HCT116 (cell line): ENCODE data around the gene SNPH. TPM values are rescaled to one million over a fixed set of nuclear protein-coding genes. Genes with fewer than 3 reads are reported as not detected.

Experiments
- ATAC-seq: fragments of 200-7000 bp; cut with Tn5 transposase; 2 replicates; pipeline ENCODE4 v1.9.1; 2020; ENCODE audit warnings: mild to moderate bottlenecking, moderate library complexity
- BruUV-seq: library from RNA; stranded (reverse); fragments of 400-500 nt; replicated peaks from 2 replicates; lab custom pipeline; 2021; lab: Mats Ljungman, UMichigan
- CTCF ChIA-PET: fragments of 300-600 bp; sonication (Branson Sonifier 250); formaldehyde crosslinking; loops from one replicate; lab custom pipeline; 2021; ENCODE audit warnings: antibody characterized with exemption; lab: Charles Lee
- POLR2A ChIA-PET: fragments of 300-600, 350-600 bp; sonication (Branson Sonifier 250); formaldehyde crosslinking; loops from one replicate; lab custom pipeline; 2021; ENCODE audit warnings: antibody characterized with exemption; lab: Charles Lee
- RAD21 ChIA-PET, 2 experiments: fragments of 300-600 bp; sonication (Branson Sonifier 250); formaldehyde crosslinking; loops; one replicate each; lab custom pipeline; 2023; ENCODE audit warnings: low total read pairs in 2 of 2; ENCODE audit not compliant: uncharacterized antibody in 2 of 2, unreplicated experiment in 2 of 2, low non-redundant PET in 1 of 2; lab: Charles Lee
- DNase-seq: peaks from one replicate; pipeline ENCODE4 v3.0.0-alpha.2; 2010; ENCODE audit warnings: low read depth, low spot score
- H2AFZ ChIP-seq: fragments of 200-600 bp; shearing (Covaris generic), sonication (generic); 2 replicates; pipeline ENCODE4 v1.6.1; 2017; ENCODE audit warnings: low read depth, mixed run types, mixed read lengths, antibody characterized with exemption, low read length; ENCODE audit not compliant: poor library complexity, severe bottlenecking
- H3K27ac ChIP-seq: 2 replicates; pipeline ENCODE4 v1.5.1; 2012; ENCODE audit warnings: low read depth, low read length
- H3K27me3 ChIP-seq: fragments of 200-600 bp; sonication (generic); 2 replicates; pipeline ENCODE4 v1.6.1; 2016; ENCODE audit warnings: mixed run types, low read length, mixed read lengths; ENCODE audit not compliant: insufficient read depth
- H3K36me3 ChIP-seq, 2 experiments: fragments of 200-500 bp in 1 of 2; fragments of 200-600 bp in 1 of 2; sonication (Bioruptor generic) in 1 of 2; sonication (generic) in 1 of 2; 2 replicates each; pipeline versions ENCODE4 v1.5.1 to v1.6.1; 2014 to 2016; ENCODE audit warnings: low read length in 2 of 2, inconsistent platforms in 1 of 2, mixed read lengths in 1 of 2, mixed run types in 1 of 2; ENCODE audit not compliant: insufficient read depth in 2 of 2, control insufficient read depth in 1 of 2
- H3K4me1 ChIP-seq, 2 experiments: fragments of 200-600 bp in 1 of 2; sonication (generic) in 1 of 2; 2 replicates each; pipeline versions ENCODE4 v1.5.1 to v1.6.1; 2012 to 2017; ENCODE audit warnings: low read length in 2 of 2, inconsistent platforms in 1 of 2, mild to moderate bottlenecking in 1 of 2, mixed read lengths in 1 of 2, mixed run types in 1 of 2, moderate library complexity in 1 of 2; ENCODE audit not compliant: insufficient read depth in 2 of 2, control insufficient read depth in 1 of 2
- H3K4me2 ChIP-seq: fragments of 200-600 bp; sonication (generic); 2 replicates; pipeline ENCODE4 v1.6.1; 2017; ENCODE audit warnings: mixed run types, low read length, mixed read lengths
- H3K4me3 ChIP-seq, 2 experiments: fragments of 200-600 bp in 1 of 2; sonication (generic) in 1 of 2; replicated peaks in 1 of 2; 2 replicates each; pipeline ENCODE4 v1.5.1; 2011 to 2016; ENCODE audit warnings: low read length in 2 of 2, control low read depth in 1 of 2, low read depth in 1 of 2, mild to moderate bottlenecking in 1 of 2, mixed read lengths in 1 of 2, mixed run types in 1 of 2
- H3K79me2 ChIP-seq: fragments of 200-600 bp; sonication (generic); 2 replicates; pipeline ENCODE4 v1.6.1; 2017; ENCODE audit warnings: mild to moderate bottlenecking, mixed run types, low read length, moderate library complexity, mixed read lengths; ENCODE audit not compliant: insufficient read depth
- H3K9ac ChIP-seq: fragments of 200-600 bp; sonication (generic); 2 replicates; pipeline ENCODE4 v1.6.1; 2016; ENCODE audit warnings: low read length, mixed read lengths
- H3K9me2 ChIP-seq: fragments of 200-600 bp; sonication (generic), shearing (Covaris generic); 2 replicates; pipeline ENCODE4 v1.6.1; 2017; ENCODE audit warnings: mixed run types, mild to moderate bottlenecking, moderate library complexity; ENCODE audit not compliant: insufficient read depth
- H3K9me3 ChIP-seq, 2 experiments: fragments of 200-500 bp in 1 of 2; fragments of 200-600 bp in 1 of 2; sonication (Bioruptor generic) in 1 of 2; sonication (generic) in 1 of 2; 2 replicates each; pipeline ENCODE4 v1.6.1; 2014 to 2017; ENCODE audit warnings: low read length in 2 of 2, mixed read lengths in 2 of 2, inconsistent platforms in 1 of 2, low read depth in 1 of 2, mild to moderate bottlenecking in 1 of 2, mixed run types in 1 of 2, moderate library complexity in 1 of 2; ENCODE audit not compliant: control insufficient read depth in 1 of 2, insufficient read depth in 1 of 2
- H4K20me1 ChIP-seq: fragments of 200-600 bp; sonication (generic), shearing (Covaris generic); 2 replicates; pipeline ENCODE4 v1.6.1; 2017; ENCODE audit warnings: mixed run types, mild to moderate bottlenecking, moderate library complexity; ENCODE audit not compliant: insufficient read depth
- ELF1 ChIP-seq: IDR thresholded peaks from 2 replicates; pipeline ENCODE4 v1.6.1; 2012; ENCODE audit warnings: low read depth, borderline replicate concordance
- FOSL1 ChIP-seq: IDR thresholded peaks from 2 replicates; pipeline ENCODE4 v1.6.1; 2012; ENCODE audit warnings: low read depth
- JUND ChIP-seq: IDR thresholded peaks from 2 replicates; pipeline ENCODE4 v1.6.1; 2012
- POLR2AphosphoS5 ChIP-seq: IDR thresholded peaks from 2 replicates; pipeline ENCODE4 v1.6.1; 2011; ENCODE audit warnings: mild to moderate bottlenecking, low read depth, low read length, moderate library complexity
- SP1 ChIP-seq: IDR thresholded peaks from 2 replicates; pipeline ENCODE4 v1.6.1; 2012; ENCODE audit warnings: low read depth
- YY1 ChIP-seq: IDR thresholded peaks from 2 replicates; pipeline ENCODE4 v1.6.1; 2011; ENCODE audit warnings: low read length, low read depth, moderate library complexity, mild to moderate bottlenecking; ENCODE audit not compliant: insufficient replicate concordance; ENCODE audit errors: extremely low read depth
- ZFX ChIP-seq: fragments of 450-650 bp; IDR thresholded peaks from 2 replicates; pipeline ENCODE4 v1.6.1; 2017
- ZNF274 ChIP-seq: fragments of 200-500 bp; sonication (Bioruptor generic); IDR thresholded peaks from 2 replicates; pipeline ENCODE4 v1.6.1; 2014; ENCODE audit warnings: mild to moderate bottlenecking, low read depth, low read length, inconsistent platforms
- intact Hi-C: fragments of 100-400 bp; cut with micrococcal nuclease; formaldehyde crosslinking; loops from 2 replicates; pipeline ENCODE4 v1.10.0; 2022
- total RNA-seq: library from RNA; stranded (reverse); gene quantifications from one replicate; pipeline ENCODE4 v1.2.1, GENCODE V29; 2021; ENCODE audit not compliant: unreplicated experiment
- TF ChIP-seq, protein P1 (sequence below): IDR thresholded peaks from 2 replicates; pipeline ENCODE4 v1.6.1; 2012
- TF ChIP-seq, protein P2 (sequence below): IDR thresholded peaks from 2 replicates; pipeline ENCODE4 v1.6.1; 2012; ENCODE audit warnings: low read depth
- TF ChIP-seq, protein P3 (sequence below): IDR thresholded peaks from 2 replicates; pipeline ENCODE4 v1.6.1; 2011; ENCODE audit warnings: mild to moderate bottlenecking, low read length, moderate library complexity; ENCODE audit not compliant: insufficient replicate concordance; ENCODE audit errors: extremely low read depth

SNPH gene
- total RNA-seq, 1 experiment from 2014 or later = 3.2 TPM

DNA sequence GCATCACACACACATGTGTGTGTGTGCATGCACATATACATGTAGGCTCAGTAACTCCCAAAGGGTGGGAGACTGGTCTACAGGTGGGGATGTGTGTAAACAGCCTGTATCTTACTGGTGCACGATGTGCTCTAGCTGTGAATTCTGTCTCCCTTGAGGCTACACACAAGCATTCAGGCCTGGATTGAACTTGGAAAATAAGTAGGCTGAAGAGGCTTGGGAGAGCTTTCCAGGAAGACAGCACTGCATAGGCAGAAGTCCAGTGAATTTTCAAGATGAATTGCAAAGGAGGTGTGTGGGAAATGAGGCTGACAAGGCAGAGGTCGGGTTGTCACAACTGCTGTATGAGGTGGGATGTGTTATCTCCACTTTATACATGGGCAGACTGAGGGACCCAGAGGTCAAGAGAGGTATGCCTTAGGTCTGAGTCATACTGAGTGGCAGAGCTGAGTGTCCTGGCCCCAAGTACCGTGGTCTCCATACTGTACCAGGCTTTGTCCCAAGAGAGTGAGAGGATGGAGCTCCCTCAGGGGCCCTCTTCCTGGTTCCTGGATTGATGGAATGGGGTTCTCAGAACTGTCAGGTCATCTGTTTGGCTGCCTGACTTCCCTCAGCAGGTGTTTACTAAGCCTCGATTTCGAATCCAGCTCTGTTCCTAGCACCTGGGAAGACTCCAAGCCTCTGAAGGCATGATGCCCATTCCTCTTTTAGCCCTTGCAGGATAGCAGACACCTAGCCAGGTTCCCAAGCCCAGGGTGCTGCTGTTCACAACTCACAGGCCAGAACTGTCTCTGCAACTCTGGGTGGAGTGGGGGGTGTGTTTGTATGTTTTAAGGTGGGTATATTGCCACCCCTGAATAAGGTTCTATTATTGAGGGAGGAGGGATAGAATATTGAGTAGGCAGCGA, 14.4 kb downstream of the SNPH start:
- H3K9me3 ChIP-seq = no peaks in the 10 kb centered on the region
- H3K4me3 ChIP-seq = no peak overlapping the region
- no peak overlapping the region for H3K4me2 ChIP-seq
- ChIA-PET RAD21 (no interaction called here), CTCF (no interaction called here), POLR2A (no interaction called here)
- H2AFZ ChIP-seq = no peak overlapping the region
- ATAC-seq (no peak; the same call in 1 of the 2 replicates), DNase-seq (no peak)
- no peaks in the 10 kb centered on the region for H3K36me3 ChIP-seq
- no peaks in the 10 kb centered on the region for H4K20me1 ChIP-seq
- TF ChIP-seq FOSL1 = no peak
- TF ChIP-seq, protein P1, sequence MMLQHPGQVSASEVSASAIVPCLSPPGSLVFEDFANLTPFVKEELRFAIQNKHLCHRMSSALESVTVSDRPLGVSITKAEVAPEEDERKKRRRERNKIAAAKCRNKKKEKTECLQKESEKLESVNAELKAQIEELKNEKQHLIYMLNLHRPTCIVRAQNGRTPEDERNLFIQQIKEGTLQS = no peak
- no peak for TF ChIP-seq POLR2AphosphoS5
- no peak for TF ChIP-seq ZFX
- TF ChIP-seq ELF1 = no peak
- TF ChIP-seq SP1 = no peak
- BruUV-seq = no TSS peak
- H3K79me2 ChIP-seq = no peaks in the 10 kb centered on the region
- H3K27ac ChIP-seq = no peak overlapping the region
- H3K9ac ChIP-seq = no peak overlapping the region
- peaks cover 0 to 7% of the 10 kb centered on the region in 2 experiments; a peak in 1 of 4 replicates for H3K4me1 ChIP-seq
- H3K27me3 ChIP-seq = no peaks in the 10 kb centered on the region
- intact Hi-C loops = no loop called here
- no peaks in the 10 kb centered on the region for H3K9me2 ChIP-seq

DNA sequence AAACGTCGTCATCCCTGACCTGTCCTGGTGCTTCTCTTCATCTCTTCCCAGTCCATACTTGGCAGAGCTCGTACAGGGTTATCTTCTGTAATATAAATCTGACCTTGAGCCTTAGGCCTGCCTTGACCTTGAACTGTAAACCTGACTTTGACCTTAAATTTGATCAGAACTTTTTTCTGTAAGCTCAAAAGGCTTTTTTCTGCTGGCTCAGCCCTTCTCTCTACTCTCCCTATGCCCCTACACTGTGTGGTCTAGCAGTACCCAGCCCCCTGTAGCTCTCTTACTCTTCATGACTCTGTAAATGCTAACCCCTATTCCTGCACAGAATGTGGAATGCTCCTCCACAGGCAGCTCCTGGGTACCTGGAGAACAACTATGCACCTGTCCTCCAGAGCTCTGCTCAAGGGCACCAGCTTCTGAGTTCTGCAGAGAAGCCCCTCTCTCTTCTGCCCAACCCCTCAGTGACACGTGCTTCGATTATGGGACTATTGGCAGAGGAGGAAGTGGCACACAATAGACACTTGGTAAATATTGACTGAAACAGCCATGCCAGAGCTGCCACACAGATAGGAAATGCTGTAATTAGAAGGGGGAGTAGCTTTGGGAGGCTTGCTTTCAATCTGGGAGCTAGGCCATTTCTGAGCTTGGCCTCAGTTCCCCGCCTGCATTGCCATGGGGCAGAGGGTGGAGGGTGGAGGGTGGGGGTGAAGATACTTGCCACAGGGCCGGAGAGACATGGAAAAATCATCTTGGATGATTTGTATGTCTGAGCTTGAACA, 15.4 kb downstream of the SNPH start:
- no peak overlapping the region for H3K9ac ChIP-seq
- H3K9me3 ChIP-seq = no peaks in the 10 kb centered on the region
- intact Hi-C loops = no loop called here
- no TSS peak for BruUV-seq
- H4K20me1 ChIP-seq = no peaks in the 10 kb centered on the region
- peaks cover 0 to 7% of the 10 kb centered on the region in 2 experiments; a peak in 1 of 4 replicates for H3K4me1 ChIP-seq
- ChIA-PET POLR2A (no interaction called here), CTCF (no interaction called here), RAD21 (no interaction called here)
- no peak overlapping the region for H3K4me2 ChIP-seq
- H3K9me2 ChIP-seq = no peaks in the 10 kb centered on the region
- no peaks in the 10 kb centered on the region for H3K27me3 ChIP-seq
- TF ChIP-seq POLR2AphosphoS5 (no peak), JUND (no peak), YY1 (no peak), ZNF274 (no peak)
- TF ChIP-seq, protein P2, sequence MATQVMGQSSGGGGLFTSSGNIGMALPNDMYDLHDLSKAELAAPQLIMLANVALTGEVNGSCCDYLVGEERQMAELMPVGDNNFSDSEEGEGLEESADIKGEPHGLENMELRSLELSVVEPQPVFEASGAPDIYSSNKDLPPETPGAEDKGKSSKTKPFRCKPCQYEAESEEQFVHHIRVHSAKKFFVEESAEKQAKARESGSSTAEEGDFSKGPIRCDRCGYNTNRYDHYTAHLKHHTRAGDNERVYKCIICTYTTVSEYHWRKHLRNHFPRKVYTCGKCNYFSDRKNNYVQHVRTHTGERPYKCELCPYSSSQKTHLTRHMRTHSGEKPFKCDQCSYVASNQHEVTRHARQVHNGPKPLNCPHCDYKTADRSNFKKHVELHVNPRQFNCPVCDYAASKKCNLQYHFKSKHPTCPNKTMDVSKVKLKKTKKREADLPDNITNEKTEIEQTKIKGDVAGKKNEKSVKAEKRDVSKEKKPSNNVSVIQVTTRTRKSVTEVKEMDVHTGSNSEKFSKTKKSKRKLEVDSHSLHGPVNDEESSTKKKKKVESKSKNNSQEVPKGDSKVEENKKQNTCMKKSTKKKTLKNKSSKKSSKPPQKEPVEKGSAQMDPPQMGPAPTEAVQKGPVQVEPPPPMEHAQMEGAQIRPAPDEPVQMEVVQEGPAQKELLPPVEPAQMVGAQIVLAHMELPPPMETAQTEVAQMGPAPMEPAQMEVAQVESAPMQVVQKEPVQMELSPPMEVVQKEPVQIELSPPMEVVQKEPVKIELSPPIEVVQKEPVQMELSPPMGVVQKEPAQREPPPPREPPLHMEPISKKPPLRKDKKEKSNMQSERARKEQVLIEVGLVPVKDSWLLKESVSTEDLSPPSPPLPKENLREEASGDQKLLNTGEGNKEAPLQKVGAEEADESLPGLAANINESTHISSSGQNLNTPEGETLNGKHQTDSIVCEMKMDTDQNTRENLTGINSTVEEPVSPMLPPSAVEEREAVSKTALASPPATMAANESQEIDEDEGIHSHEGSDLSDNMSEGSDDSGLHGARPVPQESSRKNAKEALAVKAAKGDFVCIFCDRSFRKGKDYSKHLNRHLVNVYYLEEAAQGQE = no peak
- TF ChIP-seq, protein P3, sequence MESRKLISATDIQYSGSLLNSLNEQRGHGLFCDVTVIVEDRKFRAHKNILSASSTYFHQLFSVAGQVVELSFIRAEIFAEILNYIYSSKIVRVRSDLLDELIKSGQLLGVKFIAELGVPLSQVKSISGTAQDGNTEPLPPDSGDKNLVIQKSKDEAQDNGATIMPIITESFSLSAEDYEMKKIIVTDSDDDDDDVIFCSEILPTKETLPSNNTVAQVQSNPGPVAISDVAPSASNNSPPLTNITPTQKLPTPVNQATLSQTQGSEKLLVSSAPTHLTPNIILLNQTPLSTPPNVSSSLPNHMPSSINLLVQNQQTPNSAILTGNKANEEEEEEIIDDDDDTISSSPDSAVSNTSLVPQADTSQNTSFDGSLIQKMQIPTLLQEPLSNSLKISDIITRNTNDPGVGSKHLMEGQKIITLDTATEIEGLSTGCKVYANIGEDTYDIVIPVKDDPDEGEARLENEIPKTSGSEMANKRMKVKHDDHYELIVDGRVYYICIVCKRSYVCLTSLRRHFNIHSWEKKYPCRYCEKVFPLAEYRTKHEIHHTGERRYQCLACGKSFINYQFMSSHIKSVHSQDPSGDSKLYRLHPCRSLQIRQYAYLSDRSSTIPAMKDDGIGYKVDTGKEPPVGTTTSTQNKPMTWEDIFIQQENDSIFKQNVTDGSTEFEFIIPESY = no peak
- no peaks in the 10 kb centered on the region for H3K79me2 ChIP-seq
- no peak overlapping the region for H3K27ac ChIP-seq
- no peak for ATAC-seq
- no peak overlapping the region for H2AFZ ChIP-seq
- no peaks in the 10 kb centered on the region for H3K36me3 ChIP-seq
- H3K4me3 ChIP-seq = no peak overlapping the region
- no peak for DNase-seq
